Measurements from ENCODE around the gene INF2. TPM values are rescaled to one million over a fixed set of nuclear protein-coding genes. Genes with fewer than 3 reads are reported as not detected.
"Not testable (repeated sequence)": the region's sequence is repeated elsewhere in the genome, so short reads cannot be mapped to it uniquely, and the experiment has no call there.

The INF2 gene
- total and polyA plus RNA-seq, 12 donors = 22.5 to 73.8 (median 28.4) TPM

- Histone ChIP-seq H3K27ac (no peak overlapping the region), H3K9me3 (peaks cover 0 to 19% (median 0%) of the 10 kb centered on the region in 11 donors), H3K4me3 (no peak overlapping the region), H3K27me3 (no peaks in the 10 kb centered on the region), H3K4me1 (peaks cover 0 to 24% (median 19%) of the 10 kb centered on the region in 9 donors), H3K36me3 (no peaks in the 10 kb centered on the region)
- DNase-seq (no peak), ATAC-seq (peak in 5 of 8 donors; percentile 5 to 35 (median 20))
- intact Hi-C loops (cut with DNase I) = loop anchor here in 8 of 10 donors (1.0 to 5.0 kb wide), 4 partner anchors 36 to 58 kb away; partner anchors contain the start of gene INF2 (in 1 of the 8)
- 88 to 90% methylated on average over 24 of the region's 24 CpGs for WGBS, 2 donors
- TF ChIP-seq CTCF (IDR thresholded peaks at IDR 0.05) = no peak
Measured at GRCh38 chr14:104650981-104651875, 38.2 kb upstream of the INF2 start.

- intact Hi-C loops (cut with DNase I) = loop anchor here in 7 of 10 donors (2.0 to 5.0 kb wide), 3 partner anchors 35 to 57 kb away; partner anchors contain the start of gene INF2 (in 1 of the 7)
- H3K27me3 ChIP-seq = no peaks in the 10 kb centered on the region
- H3K4me1 ChIP-seq = peaks cover 0 to 30% (median 22%) of the 10 kb centered on the region in 9 donors
- no peak for TF ChIP-seq CTCF (IDR thresholded peaks at IDR 0.05)
- no peaks in the 10 kb centered on the region for H3K36me3 ChIP-seq
- no peak overlapping the region for H3K27ac ChIP-seq
- no peak overlapping the region for H3K4me3 ChIP-seq
- WGBS, 2 donors = 86 to 88% methylated on average over 20 of the region's 20 CpGs
- H3K9me3 ChIP-seq = peaks cover 0 to 19% (median 0%) of the 10 kb centered on the region in 11 donors
- ATAC-seq (no peak), DNase-seq (no peak)
Measured at GRCh38 chr14:104651876-104652260, 37.5 kb upstream of the INF2 start.

GRCh38 chr14:104652386-104652785 is 37.0 kb upstream of the INF2 start:
- intact Hi-C loops (cut with DNase I) = loop anchor here in 4 of 10 donors (2.0 to 5.0 kb wide), 3 partner anchors 35 to 56 kb away; partner anchors contain the start of gene INF2 (in 1 of the 4)
- DNase-seq (no peak), ATAC-seq (no peak)
- Histone ChIP-seq H3K4me1 (peaks cover 0 to 30% (median 19%) of the 10 kb centered on the region in 9 donors), H3K9me3 (peaks cover 0 to 19% (median 0%) of the 10 kb centered on the region in 11 donors), H3K27ac (no peak overlapping the region), H3K27me3 (no peaks in the 10 kb centered on the region), H3K4me3 (no peak overlapping the region), H3K36me3 (no peaks in the 10 kb centered on the region)
- TF ChIP-seq CTCF (IDR thresholded peaks at IDR 0.05) = no peak
- 96% methylated on average over 9 of the region's 9 CpGs for WGBS, 2 donors

GRCh38 chr14:104653130-104653920 is 36.1 kb upstream of the INF2 start:
- not testable (repeated sequence) for H3K27me3 ChIP-seq, DNase-seq, ATAC-seq, H3K27ac ChIP-seq, H3K4me3 ChIP-seq, H3K36me3 ChIP-seq
- peaks cover 0 to 19% (median 0%) of the 10 kb centered on the region in 11 donors for H3K9me3 ChIP-seq
- intact Hi-C loops (cut with DNase I) = loop anchor here in 4 of 10 donors (2.0 to 5.0 kb wide), 3 partner anchors 34 to 55 kb away; partner anchors contain the start of gene INF2 (in 1 of the 4)
- H3K4me1 ChIP-seq = peaks cover 0 to 30% (median 19%) of the 10 kb centered on the region in 9 donors
- WGBS, 2 donors = 94 to 96% methylated on average over 48 to 52 of the region's 52 CpGs
